GM21515 (cell line): ENCODE results near the gene CMTR1.

ENCODE experiments used
- ATAC-seq: cut with Tn5 transposase; IDR thresholded peaks from one replicate; pipeline ENCODE4 v1.9.1; 2021; ENCODE audit not compliant: unreplicated experiment

The CMTR1 gene

DNA sequence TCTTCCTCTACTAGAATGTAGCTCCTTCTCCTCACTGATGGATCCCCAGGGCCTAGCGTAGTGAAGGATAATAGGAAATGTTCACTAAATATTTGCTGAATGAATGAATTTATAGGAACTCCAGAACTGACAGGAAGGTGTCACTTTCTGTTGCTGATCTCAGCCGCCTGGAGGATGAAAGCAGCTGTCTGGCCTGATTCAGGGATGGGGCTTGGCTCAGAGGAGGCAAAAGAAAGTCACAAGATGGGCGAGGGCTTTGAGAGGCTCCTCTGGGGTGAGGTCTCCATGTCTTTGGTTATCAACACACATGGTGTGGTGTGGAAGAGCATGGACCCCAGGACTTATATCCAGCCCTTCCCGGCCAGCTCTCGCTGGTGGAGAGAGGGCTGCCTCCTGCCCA is 78.2 kb downstream of the CMTR1 start:
- no peak for ATAC-seq

- no peak for ATAC-seq
Measured at GRCh38 chr6:37511910-37512399, 78.9 kb downstream of the CMTR1 start.

GRCh38 chr6:37512400-37513011 is 79.5 kb downstream of the CMTR1 start:
- no peak for ATAC-seq

- ATAC-seq, result no peak
Measured at GRCh38 chr6:37513155-37513554, 80.1 kb downstream of the CMTR1 start.

- no peak for ATAC-seq
Measured at GRCh38 chr6:37513576-37513975, 80.6 kb downstream of the CMTR1 start.

GRCh38 chr6:37514321-37514771 is 81.3 kb downstream of the CMTR1 start:
- no peak for ATAC-seq

DNA sequence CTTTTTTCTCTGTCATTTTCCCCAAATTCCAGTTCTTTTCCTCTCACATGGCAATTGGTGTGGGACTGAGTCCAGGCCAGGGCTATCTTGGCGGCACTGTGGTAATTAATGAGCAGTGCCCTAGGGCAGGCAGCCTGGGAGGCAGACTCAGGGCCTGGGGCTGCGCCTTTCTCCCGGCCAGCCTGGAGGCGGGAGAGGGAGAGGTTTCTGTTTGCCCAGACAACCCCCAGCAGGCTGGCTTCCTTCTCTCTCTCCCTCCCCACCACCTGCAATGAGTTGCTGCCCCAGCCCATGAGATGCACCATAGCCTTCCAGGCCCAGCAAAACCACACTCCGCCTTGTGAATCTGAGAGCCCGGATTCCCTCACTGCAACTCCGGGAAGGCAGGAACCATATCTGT is 81.8 kb downstream of the CMTR1 start:
- no peak for ATAC-seq

DNA sequence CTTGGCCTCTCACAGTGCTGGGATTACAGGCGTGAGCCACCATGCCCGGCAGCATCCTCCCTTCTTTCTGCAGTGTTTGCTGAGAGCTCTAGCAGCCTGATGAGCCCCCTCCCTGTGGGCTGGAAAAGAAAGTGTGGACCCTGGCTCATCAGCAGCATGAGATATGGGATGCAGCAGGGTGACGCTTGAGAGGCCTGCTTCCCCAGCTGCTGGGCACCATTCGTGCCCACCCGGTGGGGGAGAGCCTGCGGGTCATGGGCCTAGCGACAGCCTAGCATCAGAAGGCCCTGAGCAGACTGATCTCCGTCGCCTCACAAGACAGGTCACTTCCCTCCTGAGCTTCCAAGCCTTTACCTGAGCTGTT is 82.7 kb downstream of the CMTR1 start:
- ATAC-seq, result no peak

DNA sequence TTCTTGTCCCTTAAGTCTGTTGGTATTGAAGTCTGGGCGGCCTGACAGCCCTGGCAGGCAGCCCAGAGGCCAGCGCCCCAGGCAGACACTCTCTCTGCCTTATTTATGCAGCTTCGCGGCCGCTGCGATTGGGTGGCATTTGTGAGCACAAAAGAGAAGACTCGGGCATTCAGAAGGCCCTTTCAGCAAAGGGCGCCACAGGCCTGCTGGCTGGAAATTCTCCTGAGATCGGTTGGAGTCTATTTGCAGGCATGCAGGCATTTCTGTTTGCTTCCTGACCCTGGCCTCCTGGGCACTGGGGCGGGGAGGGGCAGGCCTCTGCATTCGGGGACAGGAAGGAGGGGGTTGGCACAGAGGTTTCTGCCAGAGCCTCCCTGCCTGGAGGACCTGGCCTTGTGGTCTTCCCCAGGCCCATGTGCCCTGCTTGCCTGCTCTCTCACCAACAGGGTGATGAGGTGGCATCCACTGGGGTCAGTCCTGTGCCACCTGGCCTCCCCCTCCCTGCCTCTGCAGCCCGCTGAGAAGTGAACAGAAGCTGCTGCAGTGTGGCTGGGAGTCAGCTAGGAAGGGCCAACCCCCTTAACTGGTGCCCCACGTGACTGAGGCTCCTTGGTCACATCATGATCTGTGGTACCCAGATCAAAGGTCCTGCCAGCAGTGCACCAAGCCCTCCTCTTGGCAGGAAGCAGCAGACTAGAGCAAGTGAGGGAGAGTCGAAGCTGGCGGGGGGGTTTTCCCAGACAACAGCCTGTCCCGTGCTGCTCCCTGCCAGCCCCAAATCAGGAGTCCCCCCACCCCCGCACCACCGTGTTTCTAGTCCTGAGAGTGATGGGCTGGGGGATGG is 83.3 kb downstream of the CMTR1 start:
- peak; percentile 45 for ATAC-seq

DNA sequence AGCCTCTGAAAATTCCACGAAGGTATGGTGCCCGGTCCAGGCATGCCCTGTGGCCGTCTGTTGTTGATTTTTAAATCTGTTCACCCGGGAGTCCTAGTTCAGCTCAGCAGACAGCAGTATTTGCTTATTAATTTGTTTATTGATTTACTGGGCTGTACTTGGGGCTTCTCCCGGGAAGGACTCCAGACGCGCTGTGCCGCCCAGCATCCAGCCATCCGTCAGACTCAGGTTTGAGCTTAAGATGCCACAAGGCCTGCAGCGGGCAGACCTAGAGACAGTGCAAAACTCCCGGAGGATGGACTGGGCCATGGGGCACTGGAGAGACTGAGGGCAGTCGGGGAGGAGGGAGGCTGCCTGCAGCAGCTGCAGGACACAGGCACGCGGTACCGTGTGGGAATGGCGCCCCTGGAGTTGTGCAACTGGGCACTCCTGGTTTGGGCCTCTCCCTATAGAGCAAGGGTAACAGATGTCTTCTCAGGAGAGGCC is 83.9 kb downstream of the CMTR1 start:
- ATAC-seq, result no peak

DNA sequence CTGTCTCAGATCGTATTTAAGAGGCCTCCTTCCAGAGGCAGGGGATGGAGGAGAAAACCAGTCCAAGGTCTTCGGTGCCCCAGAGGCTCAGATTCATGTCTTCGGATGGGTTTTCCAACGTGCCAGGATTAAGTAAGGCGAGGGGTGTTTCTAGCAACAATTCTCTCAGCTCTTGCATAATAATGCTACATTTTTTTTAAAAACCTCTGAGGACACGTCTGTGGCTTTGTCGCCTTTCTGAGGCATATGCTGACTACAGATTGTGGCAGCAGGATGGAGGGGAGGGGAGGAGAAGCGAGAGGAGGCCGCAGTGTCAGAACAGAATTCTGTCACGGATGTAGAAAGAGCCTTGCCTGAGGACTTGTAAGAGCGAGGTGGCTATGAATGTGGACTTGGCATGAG is 84.4 kb downstream of the CMTR1 start:
- no peak for ATAC-seq

DNA sequence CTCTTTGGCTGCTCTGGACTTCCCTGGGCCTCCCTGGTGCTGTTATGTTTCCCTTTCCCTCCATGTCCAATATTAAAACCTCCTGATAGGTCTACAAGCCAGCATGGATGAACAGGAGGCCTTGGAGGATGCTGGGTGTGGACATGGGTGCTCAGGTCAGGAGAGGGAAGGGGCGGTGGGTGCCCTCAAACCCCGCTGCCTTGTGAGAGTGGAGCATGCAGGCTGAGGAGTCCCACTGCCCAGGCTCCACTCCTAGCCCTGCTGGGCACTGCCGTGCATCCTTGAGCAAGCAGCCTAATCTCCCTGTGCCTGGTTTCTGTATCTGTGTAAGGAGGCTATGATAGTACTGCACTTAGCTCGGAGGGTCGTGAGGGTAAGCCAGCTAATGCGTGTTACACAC is 85.1 kb downstream of the CMTR1 start:
- no peak for ATAC-seq

DNA sequence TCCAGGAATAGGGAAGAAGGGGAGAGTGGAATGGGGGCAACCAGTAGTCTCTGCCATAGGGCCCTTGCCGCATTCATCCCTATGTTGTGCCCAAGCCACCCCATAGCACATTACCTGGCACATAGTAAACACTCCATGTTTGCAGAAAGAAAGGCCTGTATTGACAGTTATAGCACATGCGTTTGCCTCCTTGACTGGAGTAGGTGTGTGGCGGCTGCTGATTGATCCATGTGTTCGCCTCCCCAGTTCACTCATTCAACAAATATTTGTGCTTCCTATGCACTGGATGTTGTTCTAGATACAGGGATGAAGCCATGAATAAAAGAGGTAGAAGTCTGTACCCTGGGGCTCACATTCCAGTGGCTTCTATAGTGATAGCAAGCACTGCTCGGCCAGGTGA is 86.4 kb downstream of the CMTR1 start:
- ATAC-seq, result no peak

DNA sequence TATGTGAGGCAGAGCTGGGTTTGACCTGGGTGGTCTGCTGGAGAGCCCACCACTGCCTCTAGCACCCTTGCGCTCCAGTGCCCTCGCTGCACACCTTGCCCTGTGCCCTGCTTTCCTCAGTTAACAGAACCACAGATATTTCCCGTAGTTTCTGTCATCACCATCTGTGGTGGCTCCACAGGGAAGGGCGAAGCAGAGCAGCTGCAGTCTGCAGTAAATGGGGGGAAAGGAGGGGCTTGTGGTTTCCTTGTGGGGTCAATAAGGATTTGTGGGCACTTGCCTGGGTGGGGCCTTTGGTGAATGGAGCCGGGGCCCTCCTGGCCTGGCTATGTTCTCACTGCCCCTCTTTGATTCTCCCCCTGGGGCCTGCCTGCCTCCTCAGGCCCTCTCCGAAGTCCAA is 87.9 kb downstream of the CMTR1 start:
- ATAC-seq, result no peak

GRCh38 chr6:37521674-37522073 is 88.7 kb downstream of the CMTR1 start:
- no peak for ATAC-seq

DNA sequence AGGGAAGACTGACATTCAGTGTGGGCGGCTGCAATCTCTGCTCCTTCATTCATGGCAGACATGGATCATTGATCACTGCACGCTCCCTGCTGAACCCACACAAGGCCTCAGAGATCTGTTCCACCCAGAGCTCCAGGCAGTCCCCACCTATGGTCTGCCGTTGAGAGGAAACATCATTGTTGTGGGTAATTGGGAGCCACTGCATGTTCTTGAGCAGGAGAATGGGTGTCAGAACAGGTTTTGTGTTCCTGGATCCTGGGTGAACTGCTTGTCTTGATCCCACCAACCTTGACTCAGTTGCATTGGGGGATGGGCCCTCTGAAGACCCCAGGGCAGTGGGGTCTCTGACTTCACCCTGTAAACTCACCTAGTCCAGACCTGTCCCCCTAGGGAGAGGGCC is 89.8 kb downstream of the CMTR1 start:
- no peak for ATAC-seq

DNA sequence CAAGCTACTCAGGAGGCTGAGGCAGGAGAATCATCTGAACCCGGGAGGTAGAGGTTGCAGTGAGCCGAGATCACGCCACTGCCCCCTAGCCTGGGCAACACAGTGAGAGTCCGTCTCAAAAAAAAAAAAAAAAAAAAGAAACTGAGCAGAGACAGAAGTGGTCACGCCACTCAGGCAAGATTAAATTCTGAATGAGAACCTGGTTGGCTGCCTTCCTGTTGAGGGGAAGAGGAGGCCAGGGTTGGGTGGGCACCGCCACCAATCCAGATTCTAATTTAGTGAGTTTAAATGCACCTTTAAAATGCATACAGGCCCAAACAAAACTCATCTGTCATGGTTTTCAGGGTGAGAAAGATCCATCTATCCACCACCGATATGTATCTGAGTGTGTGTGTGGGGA is 90.4 kb downstream of the CMTR1 start:
- no peak for ATAC-seq

DNA sequence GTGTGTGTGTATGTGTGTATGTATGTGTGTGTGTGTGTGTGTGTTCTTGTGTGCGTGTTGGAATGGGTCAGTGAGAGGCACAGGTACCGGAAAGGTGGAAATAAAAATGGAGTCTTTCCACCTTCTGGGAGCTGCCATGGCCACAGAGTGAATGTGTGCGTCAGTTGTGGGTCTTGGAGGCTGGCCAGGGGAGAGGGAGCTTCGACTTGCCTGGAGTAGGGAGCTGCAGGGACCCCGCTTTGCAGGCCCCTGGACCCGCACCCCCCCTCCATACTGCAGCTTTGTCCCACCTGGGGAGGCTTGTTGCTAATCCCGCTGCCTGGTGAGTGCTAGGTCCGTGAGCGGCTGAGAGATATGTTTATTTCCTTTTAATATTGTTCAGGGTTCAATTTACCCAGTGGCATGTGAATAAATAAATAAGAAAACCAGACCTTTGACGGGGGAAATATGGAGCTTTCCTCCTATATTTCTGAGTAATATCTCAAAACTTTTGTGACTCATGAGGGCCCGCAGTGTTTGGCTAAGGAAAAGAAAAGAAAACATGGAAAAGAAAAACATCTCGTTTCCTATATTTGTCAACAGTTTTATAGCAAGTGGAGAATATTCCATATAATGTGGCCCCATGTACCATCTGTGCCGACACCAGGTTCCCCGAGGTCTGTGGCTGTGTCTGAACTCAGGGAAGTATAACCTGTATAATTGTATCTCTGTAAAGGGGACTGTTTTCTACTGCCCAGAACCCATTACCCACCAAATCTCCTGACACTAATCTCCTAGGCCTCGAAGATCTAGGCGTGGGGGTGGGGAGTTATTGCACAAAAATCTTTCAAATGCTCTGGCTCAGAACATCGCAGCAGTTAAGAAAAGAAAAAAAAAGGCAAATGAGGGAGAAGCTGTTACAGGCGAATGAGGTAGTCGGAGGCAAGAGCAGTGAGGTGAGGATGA is 91.3 kb downstream of the CMTR1 start:
- ATAC-seq, result no peak

DNA sequence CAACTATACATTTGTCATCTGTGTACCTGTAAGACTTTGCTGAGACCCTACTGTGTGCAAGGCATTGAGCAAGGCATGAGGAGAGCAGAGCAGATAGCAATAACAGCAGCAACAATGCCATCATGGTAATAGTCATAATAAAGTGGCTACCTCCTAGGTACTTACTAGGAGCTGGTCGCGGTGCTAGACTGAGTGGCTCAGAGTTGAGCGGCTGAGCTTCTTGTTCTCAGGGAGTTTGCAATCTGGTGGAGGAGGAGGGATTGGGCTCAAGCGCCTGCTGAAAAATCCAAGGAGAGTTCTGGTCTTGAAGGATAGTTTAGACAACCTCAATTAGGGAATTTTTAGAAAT is 91.9 kb downstream of the CMTR1 start:
- no peak for ATAC-seq

DNA sequence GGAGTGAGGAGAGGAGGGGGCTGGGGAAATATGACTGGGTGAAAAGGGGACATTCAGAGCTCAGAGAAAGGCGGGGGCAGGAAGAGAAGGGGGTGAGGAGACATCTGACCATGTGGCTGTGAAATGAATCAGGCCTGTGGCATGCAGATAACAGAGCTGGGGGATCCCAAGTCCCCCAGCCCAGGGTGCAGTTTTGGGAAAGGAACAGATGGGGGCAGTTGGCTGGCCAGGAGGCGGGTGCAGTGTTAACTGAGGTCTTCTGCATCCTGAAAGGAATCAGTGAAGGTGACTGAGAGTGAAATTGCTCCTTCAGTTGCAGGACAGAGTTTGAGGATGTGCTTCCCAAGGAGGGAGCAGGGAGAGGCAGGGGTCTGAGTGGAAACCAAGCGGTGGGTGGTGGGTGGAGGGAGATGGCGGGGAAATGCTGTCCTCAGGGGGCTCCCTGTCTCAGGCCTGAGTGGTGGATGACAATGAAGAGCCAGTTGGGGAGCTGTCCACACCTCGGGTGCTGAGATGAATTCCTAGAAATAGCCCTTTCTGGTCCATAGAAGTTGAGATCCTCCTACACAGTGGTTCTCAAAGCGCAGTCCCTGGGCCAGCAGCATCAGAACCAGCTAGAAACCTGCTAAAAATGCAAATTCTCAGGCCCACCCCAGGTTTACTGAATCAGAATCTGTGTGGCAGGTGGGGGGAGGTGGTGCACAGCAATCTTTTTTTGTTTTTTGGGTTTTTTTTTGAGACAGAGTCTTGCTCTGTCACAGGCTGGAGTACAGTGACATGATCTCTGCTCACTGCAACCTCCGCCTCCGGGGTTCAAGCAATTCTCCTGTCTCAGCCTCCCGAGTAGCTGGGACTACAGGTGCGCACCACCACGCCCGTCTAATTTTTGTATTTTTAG is 92.7 kb downstream of the CMTR1 start:
- ATAC-seq, result no peak
